SK-N-DZ (cell line): ENCODE results near the gene PTGR3.

Experiments
- DNase-seq: peaks from one replicate; pipeline ENCODE4 v3.0.0-alpha.2; 2015; ENCODE audit warnings: low spot score

PTGR3 gene

GRCh38 chr18:75172299-75173124 lies 36.4 kb downstream of the PTGR3 start:
- DNase-seq, result no peak

GRCh38 chr18:75170916-75171315 lies 38.0 kb downstream of the PTGR3 start:
- DNase-seq, result no peak

GRCh38 chr18:75170022-75170789 lies 38.7 kb downstream of the PTGR3 start:
- peak; percentile 54 for DNase-seq

- DNase-seq, result no peak
Measured at GRCh38 chr18:75169411-75169810, 39.5 kb downstream of the PTGR3 start.

- no peak for DNase-seq
Measured at GRCh38 chr18:75168619-75169018, 40.3 kb downstream of the PTGR3 start.

- no peak for DNase-seq
Measured at GRCh38 chr18:75167759-75168618, 41.0 kb downstream of the PTGR3 start.

GRCh38 chr18:75167137-75167536 lies 41.8 kb downstream of the PTGR3 start:
- no peak for DNase-seq

- no peak for DNase-seq
Measured at GRCh38 chr18:75165926-75166325, 43.0 kb downstream of the PTGR3 start.

GRCh38 chr18:75164479-75164878 lies 44.5 kb downstream of the PTGR3 start:
- no peak for DNase-seq

GRCh38 chr18:75163736-75164135 lies 45.2 kb downstream of the PTGR3 start:
- DNase-seq, result no peak

GRCh38 chr18:75162978-75163377 lies 46.0 kb downstream of the PTGR3 start:
- DNase-seq, result no peak

- no peak for DNase-seq
Measured at GRCh38 chr18:75162467-75162866, 46.5 kb downstream of the PTGR3 start.

GRCh38 chr18:75161256-75162028 lies 47.5 kb downstream of the PTGR3 start:
- no peak for DNase-seq

GRCh38 chr18:75160364-75160763 lies 48.6 kb downstream of the PTGR3 start:
- peak; percentile 30 for DNase-seq

GRCh38 chr18:75159646-75160356 lies 49.1 kb downstream of the PTGR3 start:
- no peak for DNase-seq

GRCh38 chr18:75159238-75159518 lies 49.8 kb downstream of the PTGR3 start:
- DNase-seq, result no peak
